HL-60 (cell line): ENCODE results near the gene PAXIP1.

Source experiments
- DNase-seq, 2 experiments: peaks; one replicate each; pipeline ENCODE4 v3.0.0-alpha.2; 2010 to 2020; ENCODE audit warnings: low read depth in 1 of 2, low spot score in 1 of 2
- H3K27ac ChIP-seq: fragments of 250-450 bp; sonication (Bioruptor Pico); replicated peaks from 2 replicates; pipeline ENCODE4 v1.5.1; 2020; ENCODE audit warnings: mild to moderate bottlenecking, moderate library complexity
- H3K27me3 ChIP-seq: fragments of 250-450 bp; sonication (Bioruptor Pico); 2 replicates; pipeline ENCODE4 v1.5.1; 2021; ENCODE audit warnings: mild to moderate bottlenecking, moderate library complexity; ENCODE audit not compliant: insufficient read depth, poor library complexity, severe bottlenecking
- H3K4me3 ChIP-seq: replicated peaks from 2 replicates; pipeline ENCODE4 v1.5.1; 2011; ENCODE audit warnings: mild to moderate bottlenecking, control low read depth, low read length; ENCODE audit not compliant: insufficient read depth
- GABPA ChIP-seq: IDR thresholded peaks from 2 replicates; pipeline ENCODE4 v1.6.1; 2012; ENCODE audit warnings: low read depth
- POLR2AphosphoS5 ChIP-seq: IDR thresholded peaks from 2 replicates; pipeline ENCODE4 v1.6.1; 2012; ENCODE audit warnings: low read depth
- SPI1 ChIP-seq: IDR thresholded peaks from 2 replicates; pipeline ENCODE4 v1.6.1; 2012; ENCODE audit warnings: low read depth, mild to moderate bottlenecking, borderline replicate concordance
- TF ChIP-seq, protein P1 (sequence below): IDR thresholded peaks from one replicate; pipeline ENCODE4 v1.5.1; 2011; ENCODE audit warnings: low read length, control low read depth, inconsistent platforms; ENCODE audit not compliant: insufficient read depth
- TF ChIP-seq, protein P2 (sequence below): IDR thresholded peaks from 2 replicates; pipeline ENCODE4 v1.6.1; 2012; ENCODE audit warnings: low read depth; ENCODE audit not compliant: insufficient replicate concordance

The PAXIP1 gene

DNA sequence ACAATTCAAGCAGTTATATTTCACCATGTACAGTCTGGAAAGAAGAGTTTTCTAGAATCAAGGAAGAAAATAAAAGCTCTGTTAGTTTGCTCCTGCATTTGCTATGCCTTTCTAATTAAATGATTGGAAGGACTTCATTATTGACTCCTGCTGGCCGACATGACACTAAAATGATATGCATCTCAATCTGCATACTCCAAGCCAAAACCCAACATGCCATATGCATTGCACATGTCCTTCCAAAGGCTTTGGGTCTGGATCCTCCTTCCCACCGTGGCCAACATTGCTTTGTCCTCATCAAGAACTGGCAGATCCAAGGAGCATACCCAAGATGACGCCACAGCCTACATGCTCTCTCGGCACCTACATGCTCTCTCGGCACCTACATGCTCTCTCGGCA, 46.5 kb downstream of the PAXIP1 start:
- DNase-seq: no peak
- Histone ChIP-seq H3K27ac (no peak overlapping the region), H3K4me3 (no peak overlapping the region), H3K27me3 (no peaks in the 10 kb centered on the region)
- TF ChIP-seq GABPA (no peak), SPI1 (no peak), POLR2AphosphoS5 (no peak)
- TF ChIP-seq, protein P1, sequence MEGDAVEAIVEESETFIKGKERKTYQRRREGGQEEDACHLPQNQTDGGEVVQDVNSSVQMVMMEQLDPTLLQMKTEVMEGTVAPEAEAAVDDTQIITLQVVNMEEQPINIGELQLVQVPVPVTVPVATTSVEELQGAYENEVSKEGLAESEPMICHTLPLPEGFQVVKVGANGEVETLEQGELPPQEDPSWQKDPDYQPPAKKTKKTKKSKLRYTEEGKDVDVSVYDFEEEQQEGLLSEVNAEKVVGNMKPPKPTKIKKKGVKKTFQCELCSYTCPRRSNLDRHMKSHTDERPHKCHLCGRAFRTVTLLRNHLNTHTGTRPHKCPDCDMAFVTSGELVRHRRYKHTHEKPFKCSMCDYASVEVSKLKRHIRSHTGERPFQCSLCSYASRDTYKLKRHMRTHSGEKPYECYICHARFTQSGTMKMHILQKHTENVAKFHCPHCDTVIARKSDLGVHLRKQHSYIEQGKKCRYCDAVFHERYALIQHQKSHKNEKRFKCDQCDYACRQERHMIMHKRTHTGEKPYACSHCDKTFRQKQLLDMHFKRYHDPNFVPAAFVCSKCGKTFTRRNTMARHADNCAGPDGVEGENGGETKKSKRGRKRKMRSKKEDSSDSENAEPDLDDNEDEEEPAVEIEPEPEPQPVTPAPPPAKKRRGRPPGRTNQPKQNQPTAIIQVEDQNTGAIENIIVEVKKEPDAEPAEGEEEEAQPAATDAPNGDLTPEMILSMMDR: no peak
- TF ChIP-seq, protein P2, sequence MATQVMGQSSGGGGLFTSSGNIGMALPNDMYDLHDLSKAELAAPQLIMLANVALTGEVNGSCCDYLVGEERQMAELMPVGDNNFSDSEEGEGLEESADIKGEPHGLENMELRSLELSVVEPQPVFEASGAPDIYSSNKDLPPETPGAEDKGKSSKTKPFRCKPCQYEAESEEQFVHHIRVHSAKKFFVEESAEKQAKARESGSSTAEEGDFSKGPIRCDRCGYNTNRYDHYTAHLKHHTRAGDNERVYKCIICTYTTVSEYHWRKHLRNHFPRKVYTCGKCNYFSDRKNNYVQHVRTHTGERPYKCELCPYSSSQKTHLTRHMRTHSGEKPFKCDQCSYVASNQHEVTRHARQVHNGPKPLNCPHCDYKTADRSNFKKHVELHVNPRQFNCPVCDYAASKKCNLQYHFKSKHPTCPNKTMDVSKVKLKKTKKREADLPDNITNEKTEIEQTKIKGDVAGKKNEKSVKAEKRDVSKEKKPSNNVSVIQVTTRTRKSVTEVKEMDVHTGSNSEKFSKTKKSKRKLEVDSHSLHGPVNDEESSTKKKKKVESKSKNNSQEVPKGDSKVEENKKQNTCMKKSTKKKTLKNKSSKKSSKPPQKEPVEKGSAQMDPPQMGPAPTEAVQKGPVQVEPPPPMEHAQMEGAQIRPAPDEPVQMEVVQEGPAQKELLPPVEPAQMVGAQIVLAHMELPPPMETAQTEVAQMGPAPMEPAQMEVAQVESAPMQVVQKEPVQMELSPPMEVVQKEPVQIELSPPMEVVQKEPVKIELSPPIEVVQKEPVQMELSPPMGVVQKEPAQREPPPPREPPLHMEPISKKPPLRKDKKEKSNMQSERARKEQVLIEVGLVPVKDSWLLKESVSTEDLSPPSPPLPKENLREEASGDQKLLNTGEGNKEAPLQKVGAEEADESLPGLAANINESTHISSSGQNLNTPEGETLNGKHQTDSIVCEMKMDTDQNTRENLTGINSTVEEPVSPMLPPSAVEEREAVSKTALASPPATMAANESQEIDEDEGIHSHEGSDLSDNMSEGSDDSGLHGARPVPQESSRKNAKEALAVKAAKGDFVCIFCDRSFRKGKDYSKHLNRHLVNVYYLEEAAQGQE: no peak

DNA sequence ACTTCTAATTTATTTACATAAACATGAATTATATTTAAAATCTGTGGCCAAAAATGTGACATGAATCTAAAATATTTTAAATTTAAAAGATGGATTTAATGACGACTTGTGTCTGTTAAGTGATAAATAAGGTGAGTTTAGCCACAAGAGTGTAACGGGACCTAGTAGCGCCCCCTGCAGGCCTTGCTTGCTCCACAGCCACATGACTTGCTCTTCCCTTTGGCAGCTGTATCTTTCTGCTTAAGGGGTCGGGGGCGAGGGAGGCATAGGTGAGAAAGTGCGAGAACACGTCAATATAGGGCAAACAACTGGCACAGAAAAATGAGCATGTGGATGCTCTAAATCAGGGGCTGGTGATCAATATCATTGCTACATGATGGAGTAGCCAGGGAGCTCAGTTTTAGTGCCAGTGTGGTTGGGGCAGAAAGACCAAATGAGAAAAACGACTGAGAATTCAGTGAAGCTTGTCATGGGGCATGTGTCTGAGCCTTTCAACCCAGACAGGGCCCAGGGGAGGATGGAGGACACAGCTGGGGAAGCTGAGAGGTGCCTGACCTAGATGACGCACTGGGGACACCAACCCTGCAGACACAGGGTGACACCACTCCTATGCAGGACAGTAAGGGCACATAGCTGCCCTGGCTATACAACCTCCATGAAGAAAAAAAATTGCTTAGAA, 49.8 kb downstream of the PAXIP1 start:
- TF ChIP-seq, protein P1: peak; percentile 66
- no peak for TF ChIP-seq GABPA
- peak in 1 of 2 experiments; percentile 48 for DNase-seq
- Histone ChIP-seq H3K27me3 (no peaks in the 10 kb centered on the region), H3K4me3 (no peak overlapping the region), H3K27ac (no peak overlapping the region)

DNA sequence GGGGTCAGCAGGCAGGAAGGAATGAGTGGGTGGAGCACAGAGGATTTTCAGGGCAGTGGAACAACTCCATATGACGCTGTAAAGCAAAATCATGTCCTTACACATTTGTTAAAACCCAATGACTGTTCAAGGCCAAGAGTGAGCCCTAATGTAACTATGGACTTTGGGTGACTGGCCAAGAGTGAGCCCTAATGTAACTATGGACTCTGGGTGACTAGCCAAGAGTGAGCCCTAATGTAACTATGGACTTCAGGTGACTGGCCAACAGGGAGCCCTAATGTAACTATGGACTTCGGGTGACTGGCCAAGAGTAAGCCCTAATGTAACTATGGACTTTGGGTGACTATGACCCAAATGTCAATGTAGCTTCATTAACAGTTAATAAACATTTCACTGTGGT, 52.0 kb downstream of the PAXIP1 start:
- TF ChIP-seq POLR2AphosphoS5: no peak
- TF ChIP-seq, protein P1: no peak
- TF ChIP-seq, protein P2: no peak
- TF ChIP-seq SPI1: no peak
- TF ChIP-seq GABPA: no peak
- no peak for DNase-seq
- Histone ChIP-seq H3K4me3 (no peak overlapping the region), H3K27ac (no peak overlapping the region), H3K27me3 (no peaks in the 10 kb centered on the region)

DNA sequence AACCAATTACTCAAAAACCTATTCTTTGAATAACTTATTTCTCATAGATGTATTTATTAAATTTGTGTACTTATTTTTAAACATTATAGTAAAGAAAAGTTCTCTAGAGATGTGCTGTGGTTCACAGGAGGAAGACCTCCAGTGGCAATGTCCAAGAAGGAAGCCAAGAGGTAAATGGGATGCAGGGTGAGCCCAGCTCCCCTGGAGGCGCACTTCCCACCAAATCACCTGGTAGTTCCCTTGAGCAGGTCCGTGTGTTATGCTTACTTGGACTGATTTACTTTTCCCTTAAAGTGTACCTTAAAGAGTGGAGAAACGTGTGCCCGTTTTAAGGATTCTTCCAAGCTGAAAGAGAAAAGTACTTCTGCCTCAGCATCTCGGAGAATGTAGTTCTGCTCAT, 55.3 kb downstream of the PAXIP1 start:
- DNase-seq: no peak
- no peak overlapping the region for H3K4me3 ChIP-seq
- H3K27ac ChIP-seq: no peak overlapping the region
- H3K27me3 ChIP-seq: no peaks in the 10 kb centered on the region
- no peak for TF ChIP-seq POLR2AphosphoS5
- no peak for TF ChIP-seq GABPA
- TF ChIP-seq SPI1: no peak
- TF ChIP-seq, protein P1: no peak
- TF ChIP-seq, protein P2: no peak
